Stimulated activated CD4-positive, alpha-beta T cell treated with anti-CD3 and anti-CD28 coated beads, Interleukin-4, amount 100 ng/mL, for 4 hours (primary cell): ENCODE data around the gene TTC28.
"Not testable (repeated sequence)": the region's sequence is repeated elsewhere in the genome, so short reads cannot be mapped to it uniquely, and the experiment has no call there.

ENCODE experiments used
- DNase-seq, 2 experiments: peaks; one replicate each; pipeline ENCODE4 v3.0.0-alpha.2; 2020

The TTC28 gene

GRCh38 chr22:28553108-28553866 lies 126.4 kb downstream of the TTC28 start:
- DNase-seq: not testable (repeated sequence)

DNA sequence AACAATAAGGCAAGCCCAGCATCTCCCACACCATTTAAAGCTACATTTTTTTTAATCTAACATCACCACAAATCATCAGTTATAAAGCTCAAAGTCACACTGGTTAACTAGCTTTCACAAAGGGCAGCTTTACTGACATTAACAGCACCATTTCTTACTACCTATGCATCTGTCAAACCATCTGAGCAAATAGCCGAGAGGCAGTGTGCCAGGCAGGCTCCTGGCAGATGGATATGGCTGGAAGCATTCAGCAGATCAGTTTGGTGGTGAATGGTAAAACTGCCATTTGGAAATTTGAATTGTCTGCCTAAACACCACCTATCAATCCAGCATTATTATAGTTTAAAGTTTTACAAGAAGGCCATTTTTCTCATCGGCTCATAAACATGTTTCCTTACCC lies 131.2 kb downstream of the TTC28 start:
- no peak for DNase-seq

DNA sequence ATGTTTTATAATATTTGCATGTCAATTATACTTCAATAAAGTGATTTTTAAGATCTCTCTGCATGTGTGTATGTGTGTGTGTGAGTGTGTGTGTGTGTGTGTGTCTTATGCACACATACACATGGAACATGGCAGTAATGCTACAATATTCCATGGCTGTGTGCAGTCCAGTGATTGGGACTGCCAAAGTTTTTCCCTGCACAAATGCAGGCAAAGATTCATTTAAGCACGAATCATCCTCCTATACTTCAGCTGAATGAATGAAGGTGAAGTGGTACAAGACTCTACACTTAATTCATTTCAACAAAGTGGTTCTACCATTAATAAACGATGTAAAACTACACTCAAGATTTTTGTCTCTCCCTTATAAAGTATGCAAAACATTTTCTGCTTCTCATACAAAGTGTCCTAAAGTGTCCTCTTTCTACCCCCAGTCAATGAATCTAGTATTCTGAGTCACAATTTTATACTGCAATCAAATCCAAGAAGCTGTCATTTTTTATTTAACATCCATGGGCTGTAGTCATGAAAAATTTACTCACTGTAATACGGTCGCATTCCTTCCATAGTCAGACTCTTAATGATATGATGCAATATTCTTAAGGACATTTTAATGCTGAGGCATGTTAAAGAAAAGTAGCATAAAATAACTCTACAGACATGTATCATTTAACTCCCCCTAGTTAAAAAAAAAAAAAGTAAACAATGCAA lies 132.4 kb downstream of the TTC28 start:
- no peak for DNase-seq

DNA sequence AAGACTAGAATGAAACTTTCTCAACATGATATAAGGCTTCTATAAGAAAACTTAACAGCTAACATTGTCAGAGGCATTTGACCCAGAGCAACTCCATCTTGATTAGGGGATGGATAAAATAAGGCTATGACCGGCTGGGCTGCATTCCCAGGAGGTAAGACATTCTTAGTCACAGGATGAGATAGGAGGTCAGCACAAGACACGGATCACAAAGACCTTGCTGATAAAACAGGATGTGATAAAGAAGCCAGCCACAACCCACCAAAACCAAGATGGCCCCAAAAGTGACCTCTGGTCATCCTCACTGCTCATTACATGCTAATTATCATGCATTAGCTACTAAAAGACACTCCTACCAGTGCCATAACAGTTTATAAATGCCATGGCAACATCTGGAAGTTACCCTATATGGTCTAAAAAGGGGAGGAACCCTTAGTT lies 135.2 kb downstream of the TTC28 start:
- no peak for DNase-seq

DNA sequence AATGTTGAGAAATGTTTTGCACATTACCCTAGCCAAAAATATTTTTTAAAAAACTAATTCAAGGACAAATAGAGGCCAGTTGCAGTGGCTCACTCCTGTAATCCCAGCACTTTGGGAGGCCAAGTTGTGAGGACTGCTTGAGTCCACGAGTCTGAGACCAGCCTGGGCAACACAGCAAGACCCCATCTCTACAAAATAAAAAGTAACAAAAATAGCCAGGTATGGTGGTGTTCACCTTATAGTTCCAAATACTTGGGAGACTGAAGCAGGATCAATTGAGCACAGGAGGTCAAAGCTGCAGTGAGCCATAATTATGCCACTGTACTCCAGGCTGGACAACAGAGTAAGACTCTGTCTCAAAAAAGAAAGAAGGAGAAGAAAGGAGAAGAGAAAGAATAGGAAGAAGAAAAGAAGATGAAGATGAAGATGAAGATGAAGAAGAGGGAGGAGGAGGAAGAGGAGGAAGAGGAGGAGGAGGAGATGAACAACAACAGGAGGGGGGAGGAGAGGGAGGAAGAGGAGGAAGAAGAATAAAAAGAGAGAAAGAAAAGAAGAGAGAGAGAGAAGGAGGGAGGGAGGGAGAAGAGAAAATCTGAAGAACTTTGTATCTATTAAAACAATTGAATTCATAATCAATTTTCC lies 136.5 kb downstream of the TTC28 start:
- no peak for DNase-seq

- no peak for DNase-seq
These were observed 138.5 kb downstream of the TTC28 start for GRCh38 chr22:28541137-28541536.

- DNase-seq: no peak
These were observed 140.7 kb downstream of the TTC28 start for GRCh38 chr22:28538922-28539321.

- DNase-seq: not testable (repeated sequence)
These were observed 149.1 kb downstream of the TTC28 start for GRCh38 chr22:28530565-28530964.

GRCh38 chr22:28529144-28529543 lies 150.5 kb downstream of the TTC28 start:
- not testable (repeated sequence) for DNase-seq

GRCh38 chr22:28521451-28521850 lies 158.2 kb downstream of the TTC28 start:
- no peak for DNase-seq

GRCh38 chr22:28514321-28514821 lies 165.3 kb downstream of the TTC28 start:
- DNase-seq: no peak

DNA sequence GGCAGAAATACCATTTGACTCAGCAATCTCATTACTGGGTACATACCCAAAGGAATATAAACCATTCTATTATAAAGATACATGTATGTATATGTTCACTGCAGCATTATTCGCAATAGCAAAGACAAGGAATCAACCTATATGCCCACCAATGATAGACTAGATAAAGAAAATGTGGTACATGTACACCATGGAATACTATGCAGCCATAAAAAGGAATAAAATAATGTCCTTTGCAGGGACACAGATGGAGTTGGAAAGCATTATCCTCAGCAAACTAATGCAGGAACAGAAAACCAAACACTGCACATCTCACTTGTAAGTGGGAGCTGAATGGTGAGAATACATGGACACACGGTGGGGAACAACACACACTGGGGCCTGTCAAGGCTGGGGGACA lies 167.3 kb downstream of the TTC28 start:
- not testable (repeated sequence) for DNase-seq

DNA sequence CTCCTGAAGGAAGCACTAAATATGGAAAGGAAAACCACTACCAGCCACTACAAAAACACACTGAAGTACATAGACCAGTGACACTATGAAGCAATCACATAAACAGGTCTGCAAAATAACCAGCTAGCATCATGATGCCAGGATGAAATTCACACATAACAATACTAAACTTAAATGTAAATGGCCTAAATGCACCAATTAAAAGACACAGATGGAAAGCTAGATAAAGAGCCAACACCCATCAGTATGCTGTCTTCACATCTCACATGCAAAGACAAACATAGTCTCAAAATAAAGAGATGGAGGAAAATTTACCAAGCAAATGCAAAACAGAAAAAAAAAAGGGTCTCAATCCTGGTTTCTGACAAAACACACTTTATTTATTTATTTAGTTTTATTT lies 171.7 kb downstream of the TTC28 start:
- DNase-seq: no peak

DNA sequence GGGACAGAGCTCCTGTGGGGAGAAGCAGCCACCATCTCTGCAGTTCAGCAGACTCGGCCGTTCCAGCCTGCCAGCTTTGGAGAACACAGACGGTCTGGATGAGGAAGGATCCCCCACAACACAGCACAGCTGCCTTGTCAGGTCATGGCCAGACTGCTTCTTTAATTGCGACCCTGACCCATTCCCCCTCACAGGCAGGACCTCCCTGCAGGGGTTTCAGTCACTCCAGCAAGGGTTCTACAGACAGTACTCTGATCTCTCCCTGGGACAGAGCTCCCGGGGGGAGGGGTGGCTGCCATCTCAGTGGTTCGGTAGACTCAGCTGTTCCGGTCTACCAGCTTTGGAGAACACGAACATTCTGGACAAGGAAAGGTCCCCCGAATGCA lies 173.5 kb downstream of the TTC28 start:
- DNase-seq: no peak

DNA sequence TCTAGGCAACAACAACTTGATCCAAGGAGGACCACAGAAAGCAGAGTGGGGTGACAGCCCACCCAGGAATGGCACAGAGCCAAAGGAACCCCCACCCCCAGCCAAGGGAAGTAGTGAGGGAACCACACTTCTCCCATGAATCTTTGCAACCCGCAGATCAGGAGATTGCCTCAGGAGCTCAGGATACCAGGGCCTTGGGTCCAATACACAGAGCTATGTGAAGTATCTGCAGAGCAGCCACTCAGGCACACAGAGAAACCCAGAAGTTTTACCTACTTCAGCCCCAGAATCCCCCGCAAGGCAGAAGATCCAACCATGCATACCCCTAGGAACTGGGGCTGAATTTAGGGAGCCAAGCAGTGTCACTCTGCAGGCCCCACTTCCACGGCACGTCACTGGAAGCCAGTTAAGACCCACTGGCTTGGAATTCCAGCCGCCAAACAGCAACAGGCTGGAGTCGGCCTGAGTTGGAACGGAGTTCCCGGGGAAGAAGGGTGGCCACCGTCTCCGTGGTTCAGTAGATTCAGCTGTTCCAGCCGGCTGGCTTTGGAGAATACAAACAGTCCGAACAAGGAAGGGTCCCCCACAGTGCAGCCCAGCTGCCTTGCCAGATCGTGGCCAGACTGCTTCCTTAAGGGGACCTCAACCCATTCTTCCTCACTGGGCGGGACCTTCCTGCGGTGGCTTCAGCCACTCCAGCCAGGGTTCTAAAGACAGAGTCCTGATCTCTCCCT lies 174.1 kb downstream of the TTC28 start:
- DNase-seq: no peak

DNA sequence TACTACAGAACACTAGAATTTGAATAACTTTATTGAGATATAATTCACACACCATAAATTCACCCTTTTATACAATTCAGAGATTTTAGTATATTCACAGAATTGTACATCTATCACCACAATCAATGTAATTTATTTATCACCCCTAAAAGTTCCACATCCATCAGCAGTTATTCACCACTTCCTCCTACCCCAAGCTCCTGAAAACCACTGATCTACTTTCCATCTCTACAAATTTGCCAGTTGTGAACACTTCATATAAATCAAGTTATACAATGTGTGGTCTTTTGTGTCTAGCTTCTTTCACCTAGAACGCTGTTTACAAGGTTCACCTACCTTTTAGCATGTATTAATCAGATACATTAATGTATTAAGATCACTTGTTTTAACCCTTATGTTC lies 179.6 kb downstream of the TTC28 start:
- no peak for DNase-seq

DNA sequence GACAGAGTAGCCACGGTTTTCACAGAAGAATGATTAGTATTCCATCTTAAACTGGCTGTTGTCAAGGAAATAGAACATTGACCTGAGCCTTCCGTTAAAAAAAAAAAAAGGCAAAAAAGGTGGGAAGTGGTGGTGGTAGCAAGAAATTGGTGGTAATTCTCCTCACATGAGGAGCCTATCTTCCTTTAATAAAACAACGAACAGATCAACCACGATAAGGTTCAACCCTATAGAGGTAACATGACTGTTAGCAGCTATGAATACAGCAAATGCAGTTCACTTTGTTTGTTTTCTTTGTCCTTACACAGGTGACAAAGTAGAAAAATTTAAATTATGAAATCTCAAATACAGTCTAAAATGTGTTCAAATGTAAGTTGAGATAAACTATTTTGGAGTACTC lies 181.6 kb downstream of the TTC28 start:
- DNase-seq: no peak

GRCh38 chr22:28497188-28497587 lies 182.5 kb downstream of the TTC28 start:
- no peak for DNase-seq

DNA sequence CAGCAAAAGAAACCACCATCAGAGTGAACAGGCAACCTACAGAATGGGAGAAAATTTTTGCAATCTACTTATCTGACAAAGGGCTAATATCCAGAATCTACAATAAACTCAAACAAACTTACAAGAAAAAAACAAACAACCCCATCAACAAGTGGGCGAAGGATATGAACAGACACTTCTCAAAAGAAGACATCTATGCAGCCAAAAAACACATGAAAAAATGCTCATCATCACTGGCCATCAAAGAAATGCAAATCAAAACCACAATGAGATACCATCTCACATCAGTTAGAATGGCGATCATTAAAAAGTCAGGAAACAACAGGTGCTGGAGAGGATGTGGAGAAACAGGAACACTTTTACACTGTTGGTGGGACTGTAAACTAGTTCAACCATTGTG lies 188.4 kb downstream of the TTC28 start:
- DNase-seq: not testable (repeated sequence)

GRCh38 chr22:28488825-28489224 lies 190.8 kb downstream of the TTC28 start:
- no peak for DNase-seq

GRCh38 chr22:28484662-28485061 lies 195.0 kb downstream of the TTC28 start:
- no peak for DNase-seq

DNA sequence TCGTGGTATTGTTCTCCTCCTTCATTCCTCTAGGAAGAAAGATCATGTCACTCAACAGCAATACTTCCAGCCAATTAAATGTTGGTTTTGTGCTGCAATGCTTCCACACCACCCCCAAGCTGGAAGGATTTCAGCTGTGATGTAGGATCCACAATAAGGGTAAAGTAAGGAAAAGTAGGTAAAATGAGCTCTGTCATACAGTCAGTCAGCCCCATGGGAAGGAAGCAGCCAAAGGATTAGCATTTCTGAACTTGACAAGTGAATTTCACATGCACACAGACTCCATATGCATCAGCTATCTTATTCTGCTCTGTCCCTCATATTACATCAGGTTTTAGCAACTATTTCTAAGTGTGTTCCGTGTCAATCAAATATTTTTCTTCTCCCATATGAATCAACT lies 197.9 kb downstream of the TTC28 start:
- DNase-seq: no peak
